Peyer's patch (tissue), 4 donors: ENCODE results near the gene DYNLT4. TPM values are rescaled to one million over a fixed set of nuclear protein-coding genes. Genes with fewer than 3 reads are reported as not detected.

Experiments used
- DNase-seq, 3 donors: peaks; one replicate each; pipeline ENCODE4 v3.0.0-alpha.2; 2017 to 2019
- H3K27ac ChIP-seq, 4 donors: fragments of 200-600 bp; sonication (generic); one replicate each; pipeline ENCODE4 v1.5.1; 2016 to 2019
- H3K27me3 ChIP-seq, 2 donors: fragments of 200-600 bp; sonication (generic); one replicate each; pipeline ENCODE4 v1.5.1; 2019
- H3K36me3 ChIP-seq, 3 donors: fragments of 200-600 bp; sonication (generic); one replicate each; pipeline ENCODE4 v1.5.1; 2016 to 2019
- H3K4me1 ChIP-seq, 4 donors: fragments of 200-600 bp; sonication (generic); one replicate each; pipeline ENCODE4 v1.5.1; 2016 to 2019
- H3K4me3 ChIP-seq, 4 donors: fragments of 200-600 bp; sonication (generic); 1 replicate in 3 of 4; 2 replicates in 1 of 4; pipeline ENCODE4 v1.5.1; 2016 to 2019; ENCODE audit warnings: mild to moderate bottlenecking in 1 of 4
- H3K9me3 ChIP-seq, 4 donors: fragments of 200-600 bp; sonication (generic); one replicate each; pipeline ENCODE4 v1.5.1; 2016 to 2019; ENCODE audit warnings: mild to moderate bottlenecking in 1 of 4
- CTCF ChIP-seq, 6 experiments: fragments of 450-650 bp in 4 of 6; fragments of 200-600 bp in 2 of 6; sonication (generic) in 1 of 6; IDR thresholded peaks; one replicate each; pipeline ENCODE4 v1.5.1; 2017 to 2019; ENCODE audit warnings: antibody characterized with exemption in 6 of 6, mild to moderate bottlenecking in 3 of 6, moderate library complexity in 1 of 6
- POLR2A ChIP-seq, 2 donors: fragments of 450-650 bp; IDR thresholded peaks; one replicate each; pipeline ENCODE4 v1.5.1; 2017; ENCODE audit warnings: antibody characterized with exemption in 2 of 2, mild to moderate bottlenecking in 2 of 2, moderate library complexity in 2 of 2
- total RNA-seq, 4 donors: library from RNA; depleted of rRNA; stranded (reverse); fragments of >200 nt; gene quantifications; one replicate each; pipeline ENCODE4 v1.1.0, GENCODE V29; 2016

The DYNLT4 gene
- total RNA-seq, 4 donors from 2014 or later = 3.5 TPM; not detected in 3

- Histone ChIP-seq H3K4me1 (no peaks in the 10 kb centered on the region), H3K27ac (no peak overlapping the region), H3K27me3 (no peaks in the 10 kb centered on the region), H3K36me3 (no peaks in the 10 kb centered on the region), H3K9me3 (no peaks in the 10 kb centered on the region), H3K4me3 (no peak overlapping the region)
- DNase-seq = no peak
- TF ChIP-seq CTCF (IDR thresholded peaks at IDR 0.05) (no peak), POLR2A (IDR thresholded peaks at IDR 0.05) (no peak)
Measured at GRCh38 chr1:44831516-44831915, 24.4 kb upstream of the DYNLT4 start.

GRCh38 chr1:44830900-44831304 is 23.8 kb upstream of the DYNLT4 start:
- no peaks in the 10 kb centered on the region for H3K4me1 ChIP-seq
- no peaks in the 10 kb centered on the region for H3K9me3 ChIP-seq
- H3K4me3 ChIP-seq = no peak overlapping the region

GRCh38 chr1:44829506-44830384 is 22.6 kb upstream of the DYNLT4 start:
- Histone ChIP-seq H3K27me3 (no peaks in the 10 kb centered on the region), H3K36me3 (no peaks in the 10 kb centered on the region), H3K9me3 (no peaks in the 10 kb centered on the region), H3K27ac (no peak overlapping the region), H3K4me3 (no peak overlapping the region), H3K4me1 (no peaks in the 10 kb centered on the region)
- DNase-seq = no peak
- TF ChIP-seq POLR2A (IDR thresholded peaks at IDR 0.05) (no peak), CTCF (IDR thresholded peaks at IDR 0.05) (no peak)

More at GRCh38 chr1:44830900-44831304, 23.8 kb upstream of the DYNLT4 start:
- DNase-seq = no peak
- Histone ChIP-seq H3K27me3 (no peaks in the 10 kb centered on the region), H3K27ac (no peak overlapping the region), H3K36me3 (no peaks in the 10 kb centered on the region)
- TF ChIP-seq POLR2A (IDR thresholded peaks at IDR 0.05) = no peak
- no peak for TF ChIP-seq CTCF (IDR thresholded peaks at IDR 0.05)

GRCh38 chr1:44828841-44829440 is 21.8 kb upstream of the DYNLT4 start:
- no peak for TF ChIP-seq POLR2A (IDR thresholded peaks at IDR 0.05)
- TF ChIP-seq CTCF (IDR thresholded peaks at IDR 0.05) = no peak
- Histone ChIP-seq H3K36me3 (no peaks in the 10 kb centered on the region), H3K27me3 (no peaks in the 10 kb centered on the region), H3K4me1 (no peaks in the 10 kb centered on the region), H3K9me3 (no peaks in the 10 kb centered on the region), H3K27ac (no peak overlapping the region), H3K4me3 (no peak overlapping the region)
- no peak for DNase-seq

- no peaks in the 10 kb centered on the region for H3K36me3 ChIP-seq
- no peaks in the 10 kb centered on the region for H3K4me1 ChIP-seq
- no peak overlapping the region for H3K4me3 ChIP-seq
- no peak overlapping the region for H3K27ac ChIP-seq
- no peaks in the 10 kb centered on the region for H3K9me3 ChIP-seq
- TF ChIP-seq POLR2A (IDR thresholded peaks at IDR 0.05) = no peak
- TF ChIP-seq CTCF (IDR thresholded peaks at IDR 0.05) = no peak
- DNase-seq = no peak
- H3K27me3 ChIP-seq = no peaks in the 10 kb centered on the region
Measured at GRCh38 chr1:44828003-44828651, 21.0 kb upstream of the DYNLT4 start.
